Measurements from ENCODE around the gene GIMAP5. TPM values are rescaled to one million over a fixed set of nuclear protein-coding genes. Genes with fewer than 3 reads are reported as not detected.

The GIMAP5 gene
- total and polyA plus RNA-seq, 2 of the 13 experiments (the other 11 are each of a cell fraction or from before 2014, with no cell fraction given): not detected

DNA sequence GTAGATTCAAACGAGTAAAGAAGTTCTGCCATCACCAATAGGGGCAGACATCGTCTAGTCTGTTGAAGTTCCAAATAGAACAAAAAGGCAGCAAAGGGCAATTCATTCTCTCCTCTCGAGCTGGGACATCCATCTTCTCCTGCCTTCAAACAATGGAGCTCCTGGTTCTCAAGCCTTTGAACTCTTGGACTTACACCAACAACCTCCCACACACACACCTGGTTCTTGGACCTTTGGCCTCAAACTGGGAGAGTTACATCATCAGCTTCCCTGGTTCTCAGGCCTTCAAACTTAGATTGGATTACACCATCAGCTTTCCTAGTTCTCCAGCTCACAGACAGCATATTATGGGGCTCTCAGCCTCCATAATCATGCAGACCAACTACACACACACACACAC, 9.8 kb upstream of the GIMAP5 start (continued):
- TF ChIP-seq, protein P1, sequence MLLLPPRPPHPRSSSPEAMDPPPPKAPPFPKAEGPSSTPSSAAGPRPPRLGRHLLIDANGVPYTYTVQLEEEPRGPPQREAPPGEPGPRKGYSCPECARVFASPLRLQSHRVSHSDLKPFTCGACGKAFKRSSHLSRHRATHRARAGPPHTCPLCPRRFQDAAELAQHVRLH (CRISPR knock-in tag; IDR thresholded peaks at IDR 0.05; ENCODE audit: borderline replicate concordance, low read depth): no peak
- TF ChIP-seq HMG20B (CRISPR knock-in tag; conservative IDR thresholded peaks at IDR 0.05) (no peak), ATM (IDR thresholded peaks at IDR 0.05; ENCODE audit: borderline replicate concordance) (no peak), PHF5A (CRISPR knock-in tag; IDR thresholded peaks at IDR 0.05; ENCODE audit: low read depth, unreplicated experiment) (no peak), NR2F2 (IDR thresholded peaks at IDR 0.05; ENCODE audit: borderline replicate concordance, low read depth) (peak; percentile 48; the same call in 1 of the 2 replicates), NR2C2 (CRISPR knock-in tag; IDR thresholded peaks at IDR 0.05; ENCODE audit: borderline replicate concordance) (peak; percentile 64; the same call in 1 of the 2 replicates), ZNF367 (CRISPR knock-in tag; IDR thresholded peaks at IDR 0.05; ENCODE audit: borderline replicate concordance) (no peak), XRCC5 (optimal IDR thresholded peaks at IDR 0.05; ENCODE audit: low read length) (peak; percentile 73), ZFP82 (CRISPR knock-in tag; IDR thresholded peaks at IDR 0.05; ENCODE audit: borderline replicate concordance) (no peak), RFX1 (IDR thresholded peaks at IDR 0.05) (no peak), MEF2D (CRISPR knock-in tag; IDR thresholded peaks at IDR 0.05) (no peak), KDM2A (CRISPR knock-in tag; IDR thresholded peaks at IDR 0.05; ENCODE audit: borderline replicate concordance, low read depth) (no peak), ZNF292 (CRISPR knock-in tag; IDR thresholded peaks at IDR 0.05; ENCODE audit: borderline replicate concordance, low read depth) (no peak), CBFB (CRISPR knock-in tag; IDR thresholded peaks at IDR 0.05) (no peak), ATF7-NPFF (CRISPR knock-in tag; IDR thresholded peaks at IDR 0.05; ENCODE audit: low read depth) (no peak), NR2F1 (CRISPR knock-in tag; IDR thresholded peaks at IDR 0.05) (peak; percentile 59 to 84; a peak in 3 of 4 replicates), ZMAT3 (CRISPR knock-in tag; conservative IDR thresholded peaks at IDR 0.05) (no peak), REPIN1 (CRISPR knock-in tag; IDR thresholded peaks at IDR 0.05; ENCODE audit: borderline replicate concordance, low read depth) (0 out of 2 replicates have a peak, but pooled peaks have one; percentile 48)
- TF ChIP-seq, protein P2, sequence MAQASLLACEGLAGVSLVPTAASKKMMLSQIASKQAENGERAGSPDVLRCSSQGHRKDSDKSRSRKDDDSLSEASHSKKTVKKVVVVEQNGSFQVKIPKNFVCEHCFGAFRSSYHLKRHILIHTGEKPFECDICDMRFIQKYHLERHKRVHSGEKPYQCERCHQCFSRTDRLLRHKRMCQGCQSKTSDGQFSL (CRISPR knock-in tag; IDR thresholded peaks at IDR 0.05): no peak
- TF ChIP-seq, protein P3, sequence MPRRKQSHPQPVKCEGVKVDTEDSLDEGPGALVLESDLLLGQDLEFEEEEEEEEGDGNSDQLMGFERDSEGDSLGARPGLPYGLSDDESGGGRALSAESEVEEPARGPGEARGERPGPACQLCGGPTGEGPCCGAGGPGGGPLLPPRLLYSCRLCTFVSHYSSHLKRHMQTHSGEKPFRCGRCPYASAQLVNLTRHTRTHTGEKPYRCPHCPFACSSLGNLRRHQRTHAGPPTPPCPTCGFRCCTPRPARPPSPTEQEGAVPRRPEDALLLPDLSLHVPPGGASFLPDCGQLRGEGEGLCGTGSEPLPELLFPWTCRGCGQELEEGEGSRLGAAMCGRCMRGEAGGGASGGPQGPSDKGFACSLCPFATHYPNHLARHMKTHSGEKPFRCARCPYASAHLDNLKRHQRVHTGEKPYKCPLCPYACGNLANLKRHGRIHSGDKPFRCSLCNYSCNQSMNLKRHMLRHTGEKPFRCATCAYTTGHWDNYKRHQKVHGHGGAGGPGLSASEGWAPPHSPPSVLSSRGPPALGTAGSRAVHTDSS (CRISPR knock-in tag; conservative IDR thresholded peaks at IDR 0.05): no peak
- TF ChIP-seq, protein P4, sequence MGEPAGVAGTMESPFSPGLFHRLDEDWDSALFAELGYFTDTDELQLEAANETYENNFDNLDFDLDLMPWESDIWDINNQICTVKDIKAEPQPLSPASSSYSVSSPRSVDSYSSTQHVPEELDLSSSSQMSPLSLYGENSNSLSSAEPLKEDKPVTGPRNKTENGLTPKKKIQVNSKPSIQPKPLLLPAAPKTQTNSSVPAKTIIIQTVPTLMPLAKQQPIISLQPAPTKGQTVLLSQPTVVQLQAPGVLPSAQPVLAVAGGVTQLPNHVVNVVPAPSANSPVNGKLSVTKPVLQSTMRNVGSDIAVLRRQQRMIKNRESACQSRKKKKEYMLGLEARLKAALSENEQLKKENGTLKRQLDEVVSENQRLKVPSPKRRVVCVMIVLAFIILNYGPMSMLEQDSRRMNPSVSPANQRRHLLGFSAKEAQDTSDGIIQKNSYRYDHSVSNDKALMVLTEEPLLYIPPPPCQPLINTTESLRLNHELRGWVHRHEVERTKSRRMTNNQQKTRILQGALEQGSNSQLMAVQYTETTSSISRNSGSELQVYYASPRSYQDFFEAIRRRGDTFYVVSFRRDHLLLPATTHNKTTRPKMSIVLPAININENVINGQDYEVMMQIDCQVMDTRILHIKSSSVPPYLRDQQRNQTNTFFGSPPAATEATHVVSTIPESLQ (CRISPR knock-in tag; conservative IDR thresholded peaks at IDR 0.05): no peak
- TF ChIP-seq, protein P5, sequence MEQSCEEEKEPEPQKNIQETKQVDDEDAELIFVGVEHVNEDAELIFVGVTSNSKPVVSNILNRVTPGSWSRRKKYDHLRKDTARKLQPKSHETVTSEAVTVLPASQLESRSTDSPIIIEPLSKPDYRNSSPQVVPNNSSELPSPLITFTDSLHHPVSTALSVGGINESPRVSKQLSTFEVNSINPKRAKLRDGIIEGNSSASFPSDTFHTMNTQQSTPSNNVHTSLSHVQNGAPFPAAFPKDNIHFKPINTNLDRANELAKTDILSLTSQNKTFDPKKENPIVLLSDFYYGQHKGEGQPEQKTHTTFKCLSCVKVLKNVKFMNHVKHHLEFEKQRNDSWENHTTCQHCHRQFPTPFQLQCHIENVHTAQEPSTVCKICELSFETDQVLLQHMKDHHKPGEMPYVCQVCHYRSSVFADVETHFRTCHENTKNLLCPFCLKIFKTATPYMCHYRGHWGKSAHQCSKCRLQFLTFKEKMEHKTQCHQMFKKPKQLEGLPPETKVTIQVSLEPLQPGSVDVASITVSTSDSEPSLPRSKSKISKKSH (CRISPR knock-in tag; IDR thresholded peaks at IDR 0.05; ENCODE audit: borderline replicate concordance): no peak
- TF ChIP-seq, protein P6, sequence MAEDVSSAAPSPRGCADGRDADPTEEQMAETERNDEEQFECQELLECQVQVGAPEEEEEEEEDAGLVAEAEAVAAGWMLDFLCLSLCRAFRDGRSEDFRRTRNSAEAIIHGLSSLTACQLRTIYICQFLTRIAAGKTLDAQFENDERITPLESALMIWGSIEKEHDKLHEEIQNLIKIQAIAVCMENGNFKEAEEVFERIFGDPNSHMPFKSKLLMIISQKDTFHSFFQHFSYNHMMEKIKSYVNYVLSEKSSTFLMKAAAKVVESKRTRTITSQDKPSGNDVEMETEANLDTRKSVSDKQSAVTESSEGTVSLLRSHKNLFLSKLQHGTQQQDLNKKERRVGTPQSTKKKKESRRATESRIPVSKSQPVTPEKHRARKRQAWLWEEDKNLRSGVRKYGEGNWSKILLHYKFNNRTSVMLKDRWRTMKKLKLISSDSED (CRISPR knock-in tag; IDR thresholded peaks at IDR 0.05): no peak
